GM23338 (cell line): ENCODE data around the gene GAN.

ENCODE experiments used
- EZH2 ChIP-seq: fragments of 200-600 bp; sonication (generic); IDR thresholded peaks from one replicate; pipeline ENCODE4 v1.8.0; 2017; ENCODE audit warnings: antibody characterized with exemption, mild to moderate bottlenecking, low read depth; ENCODE audit not compliant: unreplicated experiment
- EZH2phosphoT487 ChIP-seq: fragments of 200-600 bp; sonication (generic); IDR thresholded peaks from one replicate; pipeline ENCODE4 v1.8.1; 2018; ENCODE audit warnings: antibody characterized with exemption; ENCODE audit not compliant: unreplicated experiment
- POLR2AphosphoS5 ChIP-seq: IDR thresholded peaks from 2 replicates; pipeline ENCODE4 v1.6.1; 2016; ENCODE audit warnings: antibody characterized with exemption, low read depth
- REST ChIP-seq: IDR thresholded peaks from one replicate; pipeline ENCODE4 v1.6.1; 2018; ENCODE audit warnings: antibody characterized with exemption; ENCODE audit not compliant: unreplicated experiment
- ZNF331 ChIP-seq: fragments of 250-450 bp; sonication (Bioruptor Pico); IDR thresholded peaks from 2 replicates; pipeline ENCODE4 v1.5.0; 2020; ENCODE audit warnings: low read depth, mild to moderate bottlenecking, moderate library complexity
- TF ChIP-seq, protein P1 (sequence below), 2 experiments: fragments of 200-600 bp in 1 of 2; sonication (generic) in 1 of 2; conservative IDR thresholded peaks; 2 replicates each; pipeline versions ENCODE4 v1.5.1 to v1.6.1; 2016 to 2017; ENCODE audit warnings: antibody characterized with exemption in 2 of 2, low read depth in 2 of 2, mild to moderate bottlenecking in 2 of 2, moderate library complexity in 1 of 2
- TF ChIP-seq, protein P2 (sequence below): fragments of 250-450 bp; sonication (Bioruptor Pico); IDR thresholded peaks from 2 replicates; pipeline ENCODE4 v1.5.0; 2020; ENCODE audit warnings: mild to moderate bottlenecking, moderate library complexity

GRCh38 chr16:81315271-81316175, 761 bp downstream of the GAN start:
- TF ChIP-seq ZNF331 (CRISPR knock-in tag) (no peak), POLR2AphosphoS5 (no peak), EZH2phosphoT487 (no peak), EZH2 (no peak), REST (no peak)
- TF ChIP-seq, protein P1, sequence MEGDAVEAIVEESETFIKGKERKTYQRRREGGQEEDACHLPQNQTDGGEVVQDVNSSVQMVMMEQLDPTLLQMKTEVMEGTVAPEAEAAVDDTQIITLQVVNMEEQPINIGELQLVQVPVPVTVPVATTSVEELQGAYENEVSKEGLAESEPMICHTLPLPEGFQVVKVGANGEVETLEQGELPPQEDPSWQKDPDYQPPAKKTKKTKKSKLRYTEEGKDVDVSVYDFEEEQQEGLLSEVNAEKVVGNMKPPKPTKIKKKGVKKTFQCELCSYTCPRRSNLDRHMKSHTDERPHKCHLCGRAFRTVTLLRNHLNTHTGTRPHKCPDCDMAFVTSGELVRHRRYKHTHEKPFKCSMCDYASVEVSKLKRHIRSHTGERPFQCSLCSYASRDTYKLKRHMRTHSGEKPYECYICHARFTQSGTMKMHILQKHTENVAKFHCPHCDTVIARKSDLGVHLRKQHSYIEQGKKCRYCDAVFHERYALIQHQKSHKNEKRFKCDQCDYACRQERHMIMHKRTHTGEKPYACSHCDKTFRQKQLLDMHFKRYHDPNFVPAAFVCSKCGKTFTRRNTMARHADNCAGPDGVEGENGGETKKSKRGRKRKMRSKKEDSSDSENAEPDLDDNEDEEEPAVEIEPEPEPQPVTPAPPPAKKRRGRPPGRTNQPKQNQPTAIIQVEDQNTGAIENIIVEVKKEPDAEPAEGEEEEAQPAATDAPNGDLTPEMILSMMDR (conservative IDR thresholded peaks at IDR 0.05; ENCODE audit: low read depth in 2 of 2), result no peak
- TF ChIP-seq, protein P2, sequence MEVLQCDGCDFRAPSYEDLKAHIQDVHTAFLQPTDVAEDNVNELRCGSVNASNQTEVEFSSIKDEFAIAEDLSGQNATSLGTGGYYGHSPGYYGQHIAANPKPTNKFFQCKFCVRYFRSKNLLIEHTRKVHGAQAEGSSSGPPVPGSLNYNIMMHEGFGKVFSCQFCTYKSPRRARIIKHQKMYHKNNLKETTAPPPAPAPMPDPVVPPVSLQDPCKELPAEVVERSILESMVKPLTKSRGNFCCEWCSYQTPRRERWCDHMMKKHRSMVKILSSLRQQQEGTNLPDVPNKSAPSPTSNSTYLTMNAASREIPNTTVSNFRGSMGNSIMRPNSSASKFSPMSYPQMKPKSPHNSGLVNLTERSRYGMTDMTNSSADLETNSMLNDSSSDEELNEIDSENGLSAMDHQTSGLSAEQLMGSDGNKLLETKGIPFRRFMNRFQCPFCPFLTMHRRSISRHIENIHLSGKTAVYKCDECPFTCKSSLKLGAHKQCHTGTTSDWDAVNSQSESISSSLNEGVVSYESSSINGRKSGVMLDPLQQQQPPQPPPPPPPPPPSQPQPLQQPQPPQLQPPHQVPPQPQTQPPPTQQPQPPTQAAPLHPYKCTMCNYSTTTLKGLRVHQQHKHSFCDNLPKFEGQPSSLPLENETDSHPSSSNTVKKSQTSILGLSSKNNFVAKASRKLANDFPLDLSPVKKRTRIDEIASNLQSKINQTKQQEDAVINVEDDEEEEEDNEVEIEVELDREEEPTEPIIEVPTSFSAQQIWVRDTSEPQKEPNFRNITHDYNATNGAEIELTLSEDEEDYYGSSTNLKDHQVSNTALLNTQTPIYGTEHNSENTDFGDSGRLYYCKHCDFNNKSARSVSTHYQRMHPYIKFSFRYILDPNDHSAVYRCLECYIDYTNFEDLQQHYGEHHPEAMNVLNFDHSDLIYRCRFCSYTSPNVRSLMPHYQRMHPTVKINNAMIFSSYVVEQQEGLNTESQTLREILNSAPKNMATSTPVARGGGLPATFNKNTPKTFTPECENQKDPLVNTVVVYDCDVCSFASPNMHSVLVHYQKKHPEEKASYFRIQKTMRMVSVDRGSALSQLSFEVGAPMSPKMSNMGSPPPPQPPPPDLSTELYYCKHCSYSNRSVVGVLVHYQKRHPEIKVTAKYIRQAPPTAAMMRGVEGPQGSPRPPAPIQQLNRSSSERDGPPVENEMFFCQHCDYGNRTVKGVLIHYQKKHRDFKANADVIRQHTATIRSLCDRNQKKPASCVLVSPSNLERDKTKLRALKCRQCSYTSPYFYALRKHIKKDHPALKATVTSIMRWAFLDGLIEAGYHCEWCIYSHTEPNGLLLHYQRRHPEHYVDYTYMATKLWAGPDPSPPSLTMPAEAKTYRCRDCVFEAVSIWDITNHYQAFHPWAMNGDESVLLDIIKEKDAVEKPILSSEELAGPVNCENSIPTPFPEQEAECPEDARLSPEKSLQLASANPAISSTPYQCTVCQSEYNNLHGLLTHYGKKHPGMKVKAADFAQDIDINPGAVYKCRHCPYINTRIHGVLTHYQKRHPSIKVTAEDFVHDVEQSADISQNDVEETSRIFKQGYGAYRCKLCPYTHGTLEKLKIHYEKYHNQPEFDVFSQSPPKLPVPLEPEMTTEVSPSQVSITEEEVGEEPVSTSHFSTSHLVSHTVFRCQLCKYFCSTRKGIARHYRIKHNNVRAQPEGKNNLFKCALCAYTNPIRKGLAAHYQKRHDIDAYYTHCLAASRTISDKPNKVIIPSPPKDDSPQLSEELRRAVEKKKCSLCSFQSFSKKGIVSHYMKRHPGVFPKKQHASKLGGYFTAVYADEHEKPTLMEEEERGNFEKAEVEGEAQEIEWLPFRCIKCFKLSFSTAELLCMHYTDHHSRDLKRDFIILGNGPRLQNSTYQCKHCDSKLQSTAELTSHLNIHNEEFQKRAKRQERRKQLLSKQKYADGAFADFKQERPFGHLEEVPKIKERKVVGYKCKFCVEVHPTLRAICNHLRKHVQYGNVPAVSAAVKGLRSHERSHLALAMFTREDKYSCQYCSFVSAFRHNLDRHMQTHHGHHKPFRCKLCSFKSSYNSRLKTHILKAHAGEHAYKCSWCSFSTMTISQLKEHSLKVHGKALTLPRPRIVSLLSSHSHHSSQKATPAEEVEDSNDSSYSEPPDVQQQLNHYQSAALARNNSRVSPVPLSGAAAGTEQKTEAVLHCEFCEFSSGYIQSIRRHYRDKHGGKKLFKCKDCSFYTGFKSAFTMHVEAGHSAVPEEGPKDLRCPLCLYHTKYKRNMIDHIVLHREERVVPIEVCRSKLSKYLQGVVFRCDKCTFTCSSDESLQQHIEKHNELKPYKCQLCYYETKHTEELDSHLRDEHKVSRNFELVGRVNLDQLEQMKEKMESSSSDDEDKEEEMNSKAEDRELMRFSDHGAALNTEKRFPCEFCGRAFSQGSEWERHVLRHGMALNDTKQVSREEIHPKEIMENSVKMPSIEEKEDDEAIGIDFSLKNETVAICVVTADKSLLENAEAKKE (CRISPR knock-in tag), result no peak
